Activated B cell treated with CpG ODN at 0.5 μM for 24 hours (primary cell): ENCODE data around the gene TAC3. TPM values are rescaled to one million over a fixed set of nuclear protein-coding genes. Genes with fewer than 3 reads are reported as not detected.
"Not testable (repeated sequence)": the region's sequence is repeated elsewhere in the genome, so short reads cannot be mapped to it uniquely, and the experiment has no call there.

ENCODE experiments used
- ATAC-seq: fragments of 200-7000 bp; cut with Tn5 transposase; one replicate; pipeline ENCODE4 v1.10.0; 2021; ENCODE audit warnings: low read depth, mild to moderate bottlenecking, moderate library complexity
- CTCF ChIA-PET: fragments of 350-600 bp; sonication (Branson Sonifier 250); formaldehyde crosslinking; loops from one replicate; lab custom pipeline; 2021; ENCODE audit warnings: antibody characterized with exemption; lab: Charles Lee
- POLR2A ChIA-PET: fragments of 350-600 bp; sonication (Branson Sonifier 250); formaldehyde crosslinking; loops from one replicate; lab custom pipeline; 2021; ENCODE audit warnings: antibody characterized with exemption; lab: Charles Lee
- DNase-seq: peaks from one replicate; pipeline ENCODE4 v3.0.0; 2022
- H3K27ac Mint-ChIP-seq: one replicate; pipeline ENCODE4 v1.8.0; 2020; ENCODE audit warnings: mixed read lengths
- H3K27me3 Mint-ChIP-seq: one replicate; pipeline ENCODE4 v1.8.0; 2021; ENCODE audit warnings: mixed read lengths
- H3K36me3 Mint-ChIP-seq: one replicate; pipeline ENCODE4 v1.8.0; 2021; ENCODE audit warnings: low read depth, mixed read lengths
- H3K4me1 Mint-ChIP-seq: one replicate; pipeline ENCODE4 v1.8.0; 2021; ENCODE audit warnings: mixed read lengths
- H3K4me3 Mint-ChIP-seq: one replicate; pipeline ENCODE4 v1.8.0; 2020; ENCODE audit warnings: mild to moderate bottlenecking, mixed read lengths
- H3K9me3 Mint-ChIP-seq: one replicate; pipeline ENCODE4 v1.8.0; 2020; ENCODE audit warnings: mixed read lengths
- intact Hi-C: fragments of 100-400 bp; cut with micrococcal nuclease; formaldehyde crosslinking; loops from one replicate; pipeline ENCODE4 v1.15.1; 2024
- total RNA-seq: library from RNA; stranded (reverse); gene quantifications from 2 replicates; pipeline ENCODE4 v1.2.3, GENCODE V29; 2022
- TF ChIP-seq, protein P1 (sequence below): fragments of 200-600 bp; IDR thresholded peaks from one replicate; pipeline ENCODE4 v1.8.0; 2022; ENCODE audit warnings: antibody characterized with exemption, mild to moderate bottlenecking

Gene TAC3
- total RNA-seq, 1 donor from 2014 or later: not detected

GRCh38 chr12:56987551-56988053, 28.7 kb downstream of the TAC3 start:
- Mint-ChIP-seq H3K9me3 (no peaks in the 10 kb centered on the region), H3K27ac (no peak overlapping the region), H3K4me3 (peak overlapping the region; percentile 35), H3K36me3 (no peaks in the 10 kb centered on the region), H3K27me3 (peaks cover 6% of the 10 kb centered on the region), H3K4me1 (peaks cover 12% of the 10 kb centered on the region)
- DNase-seq (peak; percentile 66), ATAC-seq (peak; percentile 96)
- intact Hi-C loops: loop anchor here (1.0 to 2.0 kb wide), 5 partner anchors 19 to 474 kb away; partner anchors contain the start of gene ZBTB39
- ChIA-PET POLR2A (interaction anchor here (0.5 to 1.0 kb wide), 3 partner anchors 16 to 124 kb away, joined by 3 to 5 read pairs (median 3); no protein-coding TSS in a partner anchor), CTCF (interaction anchor here (0.6 to 4.4 kb wide), 15 partner anchors 10 to 474 kb away, joined by 3 to 68 read pairs (median 7); partner anchors contain the start of genes HSD17B6 and STAT6)
- TF ChIP-seq, protein P1, sequence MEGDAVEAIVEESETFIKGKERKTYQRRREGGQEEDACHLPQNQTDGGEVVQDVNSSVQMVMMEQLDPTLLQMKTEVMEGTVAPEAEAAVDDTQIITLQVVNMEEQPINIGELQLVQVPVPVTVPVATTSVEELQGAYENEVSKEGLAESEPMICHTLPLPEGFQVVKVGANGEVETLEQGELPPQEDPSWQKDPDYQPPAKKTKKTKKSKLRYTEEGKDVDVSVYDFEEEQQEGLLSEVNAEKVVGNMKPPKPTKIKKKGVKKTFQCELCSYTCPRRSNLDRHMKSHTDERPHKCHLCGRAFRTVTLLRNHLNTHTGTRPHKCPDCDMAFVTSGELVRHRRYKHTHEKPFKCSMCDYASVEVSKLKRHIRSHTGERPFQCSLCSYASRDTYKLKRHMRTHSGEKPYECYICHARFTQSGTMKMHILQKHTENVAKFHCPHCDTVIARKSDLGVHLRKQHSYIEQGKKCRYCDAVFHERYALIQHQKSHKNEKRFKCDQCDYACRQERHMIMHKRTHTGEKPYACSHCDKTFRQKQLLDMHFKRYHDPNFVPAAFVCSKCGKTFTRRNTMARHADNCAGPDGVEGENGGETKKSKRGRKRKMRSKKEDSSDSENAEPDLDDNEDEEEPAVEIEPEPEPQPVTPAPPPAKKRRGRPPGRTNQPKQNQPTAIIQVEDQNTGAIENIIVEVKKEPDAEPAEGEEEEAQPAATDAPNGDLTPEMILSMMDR: peak; percentile 89

DNA sequence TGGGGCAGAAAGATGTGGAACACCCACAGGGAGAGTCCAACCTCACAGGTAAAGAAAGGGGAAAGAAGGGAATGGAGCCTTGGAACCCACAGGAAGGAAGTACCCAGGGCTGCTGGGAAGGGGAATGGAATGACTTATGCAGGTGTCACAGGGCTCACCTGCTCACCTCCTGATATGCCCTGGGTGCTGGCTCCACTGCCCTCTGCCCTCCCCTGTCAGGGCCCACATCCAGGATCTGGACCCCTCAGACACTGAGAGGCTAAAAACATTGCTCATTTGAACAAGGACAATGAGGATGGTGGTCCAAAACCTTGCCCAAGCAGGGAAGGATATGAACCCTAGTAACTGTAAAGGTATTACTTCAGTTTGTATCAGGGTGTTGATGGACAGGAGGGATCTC, 29.3 kb downstream of the TAC3 start:
- intact Hi-C loops: loop anchor here (1.0 to 2.0 kb wide), 5 partner anchors 20 to 474 kb away; partner anchors contain the start of gene ZBTB39
- no peaks in the 10 kb centered on the region for H3K9me3 Mint-ChIP-seq
- peaks cover 12% of the 10 kb centered on the region for H3K4me1 Mint-ChIP-seq
- H3K27ac Mint-ChIP-seq: no peak overlapping the region
- peaks cover 6% of the 10 kb centered on the region for H3K27me3 Mint-ChIP-seq
- DNase-seq (no peak), ATAC-seq (no peak)
- H3K36me3 Mint-ChIP-seq: no peaks in the 10 kb centered on the region
- H3K4me3 Mint-ChIP-seq: peak overlapping the region; percentile 35
- ChIA-PET CTCF (interaction anchor here (0.6 to 4.4 kb wide), 13 partner anchors 11 to 473 kb away, joined by 3 to 68 read pairs (median 7); partner anchors contain the start of genes HSD17B6 and STAT6), POLR2A (interaction anchor here (0.6 to 1.0 kb wide), 3 partner anchors 17 to 434 kb away, joined by 3 read pairs; no protein-coding TSS in a partner anchor)
- TF ChIP-seq, protein P1: no peak

DNA sequence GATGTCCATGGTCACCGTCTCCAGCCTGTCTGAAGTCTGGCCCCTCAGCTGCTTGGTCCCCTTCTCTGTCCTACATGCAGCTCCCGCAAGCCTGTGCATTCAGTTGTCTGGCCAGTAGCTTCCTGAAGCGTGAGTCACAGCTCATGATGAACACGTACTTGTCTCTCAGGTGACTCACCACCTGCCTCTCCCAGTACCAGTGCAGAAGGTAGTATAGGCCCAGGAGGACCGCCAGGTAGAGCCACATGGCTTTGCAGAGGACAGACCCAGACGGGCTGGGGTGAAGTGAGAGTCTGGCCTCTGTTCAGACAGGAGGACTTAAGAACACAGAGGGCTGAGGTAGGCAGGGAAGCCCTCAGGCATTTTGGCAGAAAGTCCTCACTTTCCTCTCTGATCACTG, 30.6 kb downstream of the TAC3 start:
- H3K4me1 Mint-ChIP-seq, H3K27ac Mint-ChIP-seq, H3K36me3 Mint-ChIP-seq, H3K9me3 Mint-ChIP-seq, POLR2A ChIA-PET, H3K4me3 Mint-ChIP-seq, DNase-seq, ATAC-seq, H3K27me3 Mint-ChIP-seq: not testable (repeated sequence)
- CTCF ChIA-PET: interaction anchor here (0.6 to 4.4 kb wide), 4 partner anchors 16 to 260 kb away, joined by 3 to 68 read pairs (median 7); partner anchors contain the start of genes HSD17B6 and NACA
- intact Hi-C loops: loop anchor here (2.0 kb wide), 1 partner anchor 21 kb away; the partner anchor contains the start of gene ZBTB39

DNA sequence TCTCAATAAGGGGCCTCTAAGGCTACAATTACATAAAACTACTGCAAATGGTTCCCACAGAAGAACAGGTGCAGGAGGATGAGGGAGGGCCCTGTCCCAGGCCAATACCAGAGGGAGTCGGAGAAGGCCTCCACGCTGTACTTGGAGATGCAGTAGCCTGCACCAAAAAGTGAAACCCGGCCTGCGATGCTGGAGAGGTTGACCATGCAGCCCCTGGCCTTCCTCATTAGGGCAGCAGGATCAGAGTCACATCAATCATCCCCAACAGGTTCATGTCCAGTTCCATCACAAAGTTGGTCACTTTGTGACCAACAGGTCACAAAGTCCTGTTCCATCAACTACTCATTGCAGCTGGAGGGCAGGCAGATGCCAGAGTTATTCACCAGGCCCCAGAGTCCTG, 32.9 kb downstream of the TAC3 start:
- CTCF ChIA-PET: no interaction called here
- Mint-ChIP-seq H3K9me3 (no peaks in the 10 kb centered on the region), H3K27me3 (peaks cover 3% of the 10 kb centered on the region), H3K36me3 (no peaks in the 10 kb centered on the region), H3K4me1 (peaks cover 6% of the 10 kb centered on the region), H3K4me3 (no peak overlapping the region), H3K27ac (no peak overlapping the region)
- TF ChIP-seq, protein P1: no peak
- POLR2A ChIA-PET: interaction anchor here (0.6 kb wide), 1 partner anchor 410 kb away, joined by 6 read pairs; no protein-coding TSS in a partner anchor
- DNase-seq (no peak), ATAC-seq (no peak)
- intact Hi-C loops: no loop called here

DNA sequence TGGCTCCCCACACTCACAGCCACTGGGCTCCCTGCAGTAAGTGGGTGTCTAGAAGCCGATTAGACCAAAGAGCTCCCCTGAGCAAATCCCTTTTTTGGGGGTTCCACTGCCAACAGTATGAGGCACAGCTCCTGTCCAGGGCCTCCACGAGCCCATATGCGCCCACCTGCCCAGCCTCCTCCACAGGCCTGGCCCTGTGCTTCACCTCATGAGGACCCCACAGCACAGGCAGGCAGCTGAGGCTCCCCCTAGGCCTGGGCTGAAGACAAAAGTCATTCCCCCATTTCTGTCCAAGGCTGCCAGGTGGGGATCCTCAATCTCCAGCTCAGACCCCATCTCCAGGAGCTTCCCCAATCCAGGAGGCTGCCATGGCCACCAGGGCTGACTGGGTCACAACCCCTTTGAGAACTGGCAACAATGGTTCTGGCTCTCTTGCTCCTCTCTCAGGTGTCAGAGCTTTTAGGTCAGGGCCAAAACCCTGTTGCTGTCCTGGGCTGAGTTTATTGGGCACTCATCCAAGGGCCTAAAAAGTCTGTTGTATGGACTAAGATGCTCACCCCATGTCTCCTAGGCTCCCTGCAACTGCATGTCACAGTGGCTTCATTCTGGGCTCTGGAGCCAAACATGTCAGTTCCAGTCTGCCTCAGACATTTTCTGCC, 33.6 kb downstream of the TAC3 start:
- H3K36me3 Mint-ChIP-seq, intact Hi-C loops, H3K4me3 Mint-ChIP-seq, DNase-seq, H3K4me1 Mint-ChIP-seq, H3K27ac Mint-ChIP-seq, CTCF ChIA-PET, H3K9me3 Mint-ChIP-seq, ATAC-seq, H3K27me3 Mint-ChIP-seq: not testable (repeated sequence)
- POLR2A ChIA-PET: interaction anchor here (0.6 kb wide), 1 partner anchor 409 kb away, joined by 6 read pairs; no protein-coding TSS in a partner anchor
